Panc1 (cell line): ENCODE measurements around the gene TGM3. TPM values are rescaled to one million over a fixed set of nuclear protein-coding genes. Genes with fewer than 3 reads are reported as not detected.

Experiments used
- ATAC-seq: fragments of 200-7000 bp; cut with Tn5 transposase; 2 replicates; pipeline ENCODE4 v1.9.1; 2020; ENCODE audit warnings: mild to moderate bottlenecking, moderate library complexity
- BruUV-seq: library from RNA; stranded (reverse); fragments of 400-500 nt; replicated peaks from 2 replicates; lab custom pipeline; 2021; lab: Mats Ljungman, UMichigan
- CTCF ChIA-PET: fragments of 300-600 bp; sonication (Branson Sonifier 250); formaldehyde crosslinking; loops from one replicate; lab custom pipeline; 2022; ENCODE audit warnings: antibody characterized with exemption; lab: Charles Lee
- POLR2A ChIA-PET: fragments of 300-600 bp; sonication (Branson Sonifier 250); formaldehyde crosslinking; loops from one replicate; lab custom pipeline; 2022; ENCODE audit warnings: antibody characterized with exemption; lab: Charles Lee
- DNase-seq: peaks from one replicate; pipeline ENCODE4 v3.0.0-alpha.2; 2010; ENCODE audit warnings: low read depth, low spot score
- H3K27ac ChIP-seq: 2 replicates; pipeline ENCODE4 v1.5.1; 2011; ENCODE audit warnings: mild to moderate bottlenecking, low read length, inconsistent platforms
- H3K27me3 ChIP-seq: fragments of 200-500 bp; sonication (Bioruptor generic); 2 replicates; pipeline ENCODE4 v1.6.0; 2014; ENCODE audit warnings: low read length, inconsistent platforms; ENCODE audit not compliant: control insufficient read depth, insufficient read depth
- H3K36me3 ChIP-seq: fragments of 200-500 bp; sonication (Bioruptor generic); 2 replicates; pipeline ENCODE4 v1.5.1; 2014; ENCODE audit warnings: inconsistent platforms, mild to moderate bottlenecking, low read length, moderate library complexity; ENCODE audit not compliant: control insufficient read depth, insufficient read depth
- H3K4me1 ChIP-seq: 2 replicates; pipeline ENCODE4 v1.5.1; 2011; ENCODE audit warnings: inconsistent platforms, mild to moderate bottlenecking, low read length, moderate library complexity; ENCODE audit not compliant: control insufficient read depth, insufficient read depth
- H3K4me3 ChIP-seq, 2 experiments: 2 replicates each; pipeline ENCODE4 v1.5.1; 2011 to 2012; ENCODE audit warnings: low read depth in 2 of 2, low read length in 2 of 2, mild to moderate bottlenecking in 2 of 2, inconsistent platforms in 1 of 2, moderate library complexity in 1 of 2
- H3K9me3 ChIP-seq: fragments of 200-500 bp; sonication (Bioruptor generic); 2 replicates; pipeline ENCODE4 v1.5.1; 2014; ENCODE audit warnings: low read depth, mild to moderate bottlenecking, inconsistent platforms, low read length, moderate library complexity; ENCODE audit not compliant: control insufficient read depth, insufficient read depth
- POLR2AphosphoS5 ChIP-seq: IDR thresholded peaks from 2 replicates; pipeline ENCODE4 v1.6.1; 2012; ENCODE audit warnings: mild to moderate bottlenecking, low read depth, low read length, moderate library complexity
- SIN3A ChIP-seq: IDR thresholded peaks from 2 replicates; pipeline ENCODE4 v1.6.1; 2012; ENCODE audit warnings: low read depth, mild to moderate bottlenecking, low read length, moderate library complexity, borderline replicate concordance; ENCODE audit not compliant: insufficient read depth
- TCF7L2 ChIP-seq: IDR thresholded peaks from 2 replicates; pipeline ENCODE4 v1.6.1; 2011; ENCODE audit warnings: mild to moderate bottlenecking, low read depth, low read length, inconsistent platforms
- in situ Hi-C: cut with HindIII; loops from 2 replicates; pipeline ENCODE4 v1.10.0; 2016; ENCODE audit warnings: low sequenced_read_pairs, low pct_unique_long_range_greater_than_20kb
- intact Hi-C: fragments of 100-400 bp; cut with micrococcal nuclease; formaldehyde crosslinking; loops from one replicate; pipeline ENCODE4 v1.10.0; 2022; ENCODE audit not compliant: unreplicated experiment
- total RNA-seq: library from RNA; stranded (reverse); gene quantifications from one replicate; pipeline ENCODE4 v1.2.1, GENCODE V29; 2021; ENCODE audit not compliant: unreplicated experiment
- TF ChIP-seq, protein P1 (sequence below): fragments of 450-650 bp; IDR thresholded peaks from 2 replicates; pipeline ENCODE4 v1.5.1; 2017; ENCODE audit warnings: mild to moderate bottlenecking
- TF ChIP-seq, protein P2 (sequence below), 2 experiments: IDR thresholded peaks; 2 replicates each; pipeline ENCODE4 v1.6.1; 2011 to 2012; ENCODE audit warnings: low read depth in 2 of 2, control low read depth in 1 of 2, low read length in 1 of 2, mild to moderate bottlenecking in 1 of 2, moderate library complexity in 1 of 2; ENCODE audit not compliant: insufficient read depth in 1 of 2

Gene TGM3
- total RNA-seq, 1 experiment from 2014 or later: not detected

DNA sequence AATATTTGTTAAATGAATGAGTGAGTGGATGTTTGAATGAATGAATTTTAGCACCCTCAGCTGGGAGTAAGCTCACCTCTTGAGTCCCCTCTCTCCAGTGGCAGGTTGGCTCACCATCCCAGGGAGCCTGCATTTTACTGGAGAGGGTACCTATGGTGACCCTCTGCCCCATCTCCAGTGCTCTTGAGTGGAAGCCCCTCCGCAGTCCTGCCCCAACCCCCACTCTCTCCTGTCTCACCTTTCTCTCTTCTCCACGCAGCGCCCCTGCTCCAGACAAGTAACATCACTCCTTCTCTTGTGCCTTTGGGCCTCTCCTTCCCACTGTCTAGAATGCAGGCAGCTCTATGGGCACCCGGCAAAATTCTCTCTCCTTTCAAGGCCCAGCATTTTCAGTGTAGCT is 11.3 kb downstream of the TGM3 start:
- H3K4me1 ChIP-seq: no peaks in the 10 kb centered on the region
- ATAC-seq (no peak), DNase-seq (no peak)
- TF ChIP-seq POLR2AphosphoS5 (no peak), TCF7L2 (no peak), SIN3A (no peak)
- TF ChIP-seq, protein P1, sequence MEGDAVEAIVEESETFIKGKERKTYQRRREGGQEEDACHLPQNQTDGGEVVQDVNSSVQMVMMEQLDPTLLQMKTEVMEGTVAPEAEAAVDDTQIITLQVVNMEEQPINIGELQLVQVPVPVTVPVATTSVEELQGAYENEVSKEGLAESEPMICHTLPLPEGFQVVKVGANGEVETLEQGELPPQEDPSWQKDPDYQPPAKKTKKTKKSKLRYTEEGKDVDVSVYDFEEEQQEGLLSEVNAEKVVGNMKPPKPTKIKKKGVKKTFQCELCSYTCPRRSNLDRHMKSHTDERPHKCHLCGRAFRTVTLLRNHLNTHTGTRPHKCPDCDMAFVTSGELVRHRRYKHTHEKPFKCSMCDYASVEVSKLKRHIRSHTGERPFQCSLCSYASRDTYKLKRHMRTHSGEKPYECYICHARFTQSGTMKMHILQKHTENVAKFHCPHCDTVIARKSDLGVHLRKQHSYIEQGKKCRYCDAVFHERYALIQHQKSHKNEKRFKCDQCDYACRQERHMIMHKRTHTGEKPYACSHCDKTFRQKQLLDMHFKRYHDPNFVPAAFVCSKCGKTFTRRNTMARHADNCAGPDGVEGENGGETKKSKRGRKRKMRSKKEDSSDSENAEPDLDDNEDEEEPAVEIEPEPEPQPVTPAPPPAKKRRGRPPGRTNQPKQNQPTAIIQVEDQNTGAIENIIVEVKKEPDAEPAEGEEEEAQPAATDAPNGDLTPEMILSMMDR: no peak
- TF ChIP-seq, protein P2, sequence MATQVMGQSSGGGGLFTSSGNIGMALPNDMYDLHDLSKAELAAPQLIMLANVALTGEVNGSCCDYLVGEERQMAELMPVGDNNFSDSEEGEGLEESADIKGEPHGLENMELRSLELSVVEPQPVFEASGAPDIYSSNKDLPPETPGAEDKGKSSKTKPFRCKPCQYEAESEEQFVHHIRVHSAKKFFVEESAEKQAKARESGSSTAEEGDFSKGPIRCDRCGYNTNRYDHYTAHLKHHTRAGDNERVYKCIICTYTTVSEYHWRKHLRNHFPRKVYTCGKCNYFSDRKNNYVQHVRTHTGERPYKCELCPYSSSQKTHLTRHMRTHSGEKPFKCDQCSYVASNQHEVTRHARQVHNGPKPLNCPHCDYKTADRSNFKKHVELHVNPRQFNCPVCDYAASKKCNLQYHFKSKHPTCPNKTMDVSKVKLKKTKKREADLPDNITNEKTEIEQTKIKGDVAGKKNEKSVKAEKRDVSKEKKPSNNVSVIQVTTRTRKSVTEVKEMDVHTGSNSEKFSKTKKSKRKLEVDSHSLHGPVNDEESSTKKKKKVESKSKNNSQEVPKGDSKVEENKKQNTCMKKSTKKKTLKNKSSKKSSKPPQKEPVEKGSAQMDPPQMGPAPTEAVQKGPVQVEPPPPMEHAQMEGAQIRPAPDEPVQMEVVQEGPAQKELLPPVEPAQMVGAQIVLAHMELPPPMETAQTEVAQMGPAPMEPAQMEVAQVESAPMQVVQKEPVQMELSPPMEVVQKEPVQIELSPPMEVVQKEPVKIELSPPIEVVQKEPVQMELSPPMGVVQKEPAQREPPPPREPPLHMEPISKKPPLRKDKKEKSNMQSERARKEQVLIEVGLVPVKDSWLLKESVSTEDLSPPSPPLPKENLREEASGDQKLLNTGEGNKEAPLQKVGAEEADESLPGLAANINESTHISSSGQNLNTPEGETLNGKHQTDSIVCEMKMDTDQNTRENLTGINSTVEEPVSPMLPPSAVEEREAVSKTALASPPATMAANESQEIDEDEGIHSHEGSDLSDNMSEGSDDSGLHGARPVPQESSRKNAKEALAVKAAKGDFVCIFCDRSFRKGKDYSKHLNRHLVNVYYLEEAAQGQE (IDR thresholded peaks at IDR 0.05; ENCODE audit: insufficient read depth in 1 of 2, low read depth in 2 of 2, low read length in 1 of 2): no peak
- BruUV-seq: no TSS peak
- in situ Hi-C loops: no loop called here
- intact Hi-C loops: no loop called here
- H3K4me3 ChIP-seq: no peak overlapping the region
- no peak overlapping the region for H3K27ac ChIP-seq
- ChIA-PET POLR2A (no interaction called here), CTCF (no interaction called here)
- H3K9me3 ChIP-seq: no peaks in the 10 kb centered on the region
- H3K27me3 ChIP-seq: peaks cover 9% of the 10 kb centered on the region
- no peaks in the 10 kb centered on the region for H3K36me3 ChIP-seq

DNA sequence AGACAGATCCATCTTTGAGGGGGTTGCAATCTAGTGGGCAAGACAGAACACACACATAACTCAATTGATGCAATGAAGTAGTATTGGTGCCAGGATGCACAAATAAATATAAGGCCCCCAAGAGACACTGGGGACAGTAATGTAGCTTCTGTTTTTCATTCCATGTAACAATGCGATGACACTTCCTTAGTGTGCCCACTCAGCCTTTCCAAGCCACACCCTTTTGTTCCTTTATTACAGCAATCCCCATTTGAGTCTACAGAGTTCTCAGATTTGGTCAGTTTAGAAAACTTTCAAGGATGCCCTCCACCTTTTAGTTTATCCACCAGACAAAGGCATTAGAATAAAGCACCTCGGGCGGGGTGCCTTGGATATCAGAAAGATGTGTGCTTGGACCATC is 15.5 kb downstream of the TGM3 start:
- H3K4me3 ChIP-seq: no peak overlapping the region
- DNase-seq: no peak
- no peak overlapping the region for H3K27ac ChIP-seq
- ChIA-PET CTCF (no interaction called here), POLR2A (no interaction called here)
- ATAC-seq: no peak
- H3K36me3 ChIP-seq: no peaks in the 10 kb centered on the region
- TF ChIP-seq POLR2AphosphoS5: no peak
- no peak for TF ChIP-seq SIN3A
- H3K9me3 ChIP-seq: no peaks in the 10 kb centered on the region
- BruUV-seq: no TSS peak
- in situ Hi-C loops: no loop called here
- H3K27me3 ChIP-seq: peaks cover 7% of the 10 kb centered on the region
- intact Hi-C loops: no loop called here
- no peaks in the 10 kb centered on the region for H3K4me1 ChIP-seq

DNA sequence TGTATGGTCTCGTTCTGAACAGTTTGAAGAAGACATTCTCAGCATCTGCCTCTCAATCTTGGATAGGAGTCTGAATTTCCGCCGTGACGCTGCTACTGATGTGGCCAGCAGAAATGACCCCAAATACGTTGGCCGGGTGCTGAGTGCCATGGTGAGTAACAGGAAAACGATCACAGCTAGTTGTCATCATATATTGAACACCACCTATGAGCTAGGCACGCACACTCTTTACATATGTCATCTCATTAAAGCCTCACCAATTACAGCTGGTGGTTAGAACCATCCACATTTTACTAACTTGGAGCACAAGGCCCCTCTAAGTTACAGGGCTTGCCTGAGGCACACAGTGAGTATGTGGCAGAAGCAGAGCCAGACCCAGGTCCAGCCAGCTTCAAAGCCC is 17.1 kb downstream of the TGM3 start:
- CTCF ChIA-PET: no interaction called here
- POLR2A ChIA-PET: no interaction called here
- intact Hi-C loops (no loop called here), in situ Hi-C loops (no loop called here)
- TF ChIP-seq TCF7L2: no peak
- TF ChIP-seq, protein P1: no peak
- TF ChIP-seq, protein P2 (IDR thresholded peaks at IDR 0.05; ENCODE audit: insufficient read depth in 1 of 2, low read depth in 2 of 2, low read length in 1 of 2): no peak
- no peak for TF ChIP-seq SIN3A
- TF ChIP-seq POLR2AphosphoS5: no peak
- DNase-seq (no peak), ATAC-seq (no peak)
- Histone ChIP-seq H3K4me1 (no peaks in the 10 kb centered on the region), H3K27me3 (peaks cover 4% of the 10 kb centered on the region; the same call in 1 of the 2 replicates), H3K36me3 (no peaks in the 10 kb centered on the region), H3K9me3 (no peaks in the 10 kb centered on the region), H3K4me3 (no peak overlapping the region), H3K27ac (no peak overlapping the region)
- no TSS peak for BruUV-seq
